ENCODE data around the gene LPCAT1.

Gene LPCAT1

DNA sequence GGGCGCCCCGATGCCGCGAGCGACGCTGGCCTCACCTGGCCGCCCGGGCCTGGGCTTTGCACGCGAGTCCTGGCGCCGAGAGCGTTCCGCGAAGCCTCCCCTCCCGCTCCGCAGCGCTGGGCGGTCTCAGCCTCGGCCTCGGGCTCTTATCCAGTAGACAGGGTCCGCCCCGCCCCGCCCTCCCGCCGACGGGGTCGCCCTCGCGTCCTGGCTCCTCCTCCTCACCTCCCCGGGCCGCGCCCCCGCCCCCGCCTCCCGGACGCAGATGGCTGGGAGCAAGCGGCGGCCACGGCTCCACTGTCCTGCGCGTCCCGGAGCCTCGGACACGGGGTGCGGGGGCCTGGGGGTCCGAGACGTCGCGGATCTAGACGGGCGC is 78.5 kb downstream of the LPCAT1 start, which contains the start of gene SLC6A3:
Gene SLC6A3, minus strand, starts transcription at position 128 of the 376 bp plus-strand sequence. CDS start 2,243 bp downstream, outside the sequence.
- H3K4me3 ChIP-seq (ENCODE audit: low read length), result no peak within 1 kb of the TSS
- TF ChIP-seq, protein P1, sequence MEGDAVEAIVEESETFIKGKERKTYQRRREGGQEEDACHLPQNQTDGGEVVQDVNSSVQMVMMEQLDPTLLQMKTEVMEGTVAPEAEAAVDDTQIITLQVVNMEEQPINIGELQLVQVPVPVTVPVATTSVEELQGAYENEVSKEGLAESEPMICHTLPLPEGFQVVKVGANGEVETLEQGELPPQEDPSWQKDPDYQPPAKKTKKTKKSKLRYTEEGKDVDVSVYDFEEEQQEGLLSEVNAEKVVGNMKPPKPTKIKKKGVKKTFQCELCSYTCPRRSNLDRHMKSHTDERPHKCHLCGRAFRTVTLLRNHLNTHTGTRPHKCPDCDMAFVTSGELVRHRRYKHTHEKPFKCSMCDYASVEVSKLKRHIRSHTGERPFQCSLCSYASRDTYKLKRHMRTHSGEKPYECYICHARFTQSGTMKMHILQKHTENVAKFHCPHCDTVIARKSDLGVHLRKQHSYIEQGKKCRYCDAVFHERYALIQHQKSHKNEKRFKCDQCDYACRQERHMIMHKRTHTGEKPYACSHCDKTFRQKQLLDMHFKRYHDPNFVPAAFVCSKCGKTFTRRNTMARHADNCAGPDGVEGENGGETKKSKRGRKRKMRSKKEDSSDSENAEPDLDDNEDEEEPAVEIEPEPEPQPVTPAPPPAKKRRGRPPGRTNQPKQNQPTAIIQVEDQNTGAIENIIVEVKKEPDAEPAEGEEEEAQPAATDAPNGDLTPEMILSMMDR (IDR thresholded peaks at IDR 0.05; ENCODE audit: insufficient read depth, low read depth, low read length, missing control alignments), result no peak

DNA sequence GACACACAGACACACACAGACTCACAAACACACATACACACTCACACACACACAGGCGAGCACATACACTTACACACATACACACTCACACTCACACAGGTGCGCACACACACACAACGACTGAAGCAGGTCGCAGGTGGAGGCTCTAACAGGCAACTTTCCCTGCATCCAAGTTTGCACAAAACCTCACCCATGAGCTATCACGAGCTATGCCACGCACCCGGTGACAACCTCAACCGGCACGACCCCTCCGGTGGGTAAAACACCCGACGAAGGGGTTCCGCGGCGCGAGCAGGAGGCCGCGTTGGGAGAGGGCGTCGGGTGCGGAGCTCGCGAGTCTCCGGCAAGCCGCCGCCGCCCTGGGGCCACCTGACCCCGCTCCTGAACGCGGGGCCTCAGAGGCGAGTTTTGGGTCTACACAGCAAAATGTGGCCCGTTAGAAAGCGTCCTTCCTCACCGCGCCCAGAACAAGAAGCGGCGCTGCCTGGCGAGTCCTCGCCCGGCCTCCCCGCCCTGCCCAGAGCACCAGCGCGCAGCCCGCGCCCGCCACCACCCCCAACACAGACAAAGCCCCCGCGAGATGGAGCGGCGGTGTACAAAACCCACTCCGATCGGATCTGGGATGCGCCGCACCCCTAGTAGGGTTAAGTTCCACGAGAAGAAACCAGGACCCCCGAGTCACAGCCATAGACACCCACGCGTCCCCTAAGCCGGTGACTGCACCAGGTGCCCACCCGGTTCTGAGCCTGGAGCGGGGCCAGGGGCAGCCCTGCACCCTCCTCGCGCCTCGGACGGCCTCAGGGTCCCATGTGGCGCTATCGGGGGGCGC is 79.2 kb downstream of the LPCAT1 start:
- DNase-seq (ENCODE audit: low read depth), result no peak
- no peak overlapping the region for H3K4me3 ChIP-seq (ENCODE audit: low read length)
- TF ChIP-seq, protein P1 (IDR thresholded peaks at IDR 0.05; ENCODE audit: insufficient read depth, low read depth, low read length, missing control alignments), result no peak

More for the DNA sequence above, 78.5 kb downstream of the LPCAT1 start, which contains the start of gene SLC6A3:
- DNase-seq (ENCODE audit: low read depth), result peak; percentile 5

GRCh38 chr5:1443991-1444360 is 79.8 kb downstream of the LPCAT1 start:
- DNase-seq (ENCODE audit: low read depth), result no peak
- TF ChIP-seq, protein P1 (IDR thresholded peaks at IDR 0.05; ENCODE audit: insufficient read depth, low read depth, low read length, missing control alignments), result no peak
- no peak overlapping the region for H3K4me3 ChIP-seq (ENCODE audit: low read length)

GRCh38 chr5:1443171-1443570 is 80.6 kb downstream of the LPCAT1 start:
- no peak for DNase-seq (ENCODE audit: low read depth)
- no peak overlapping the region for H3K4me3 ChIP-seq (ENCODE audit: low read length)
- TF ChIP-seq, protein P1 (IDR thresholded peaks at IDR 0.05; ENCODE audit: insufficient read depth, low read depth, low read length, missing control alignments), result no peak

- TF ChIP-seq, protein P1 (IDR thresholded peaks at IDR 0.05; ENCODE audit: insufficient read depth, low read depth, low read length, missing control alignments), result no peak
- DNase-seq (ENCODE audit: low read depth), result no peak
- no peak overlapping the region for H3K4me3 ChIP-seq (ENCODE audit: low read length)
These were observed 81.3 kb downstream of the LPCAT1 start for GRCh38 chr5:1442222-1443145.

GRCh38 chr5:1441166-1441865 is 82.4 kb downstream of the LPCAT1 start:
- TF ChIP-seq, protein P1 (IDR thresholded peaks at IDR 0.05; ENCODE audit: insufficient read depth, low read depth, low read length, missing control alignments), result no peak
- no peak for DNase-seq (ENCODE audit: low read depth)
- no peak overlapping the region for H3K4me3 ChIP-seq (ENCODE audit: low read length)

Data from epithelial cell of esophagus (primary cell).